Mucosa of rectum (tissue), 2 donors: ENCODE results near the gene SUFU.
A peak's percentile ranks its signal among the peaks of the same experiment; 100 is the strongest.
"Not testable (repeated sequence)": the region's sequence is repeated elsewhere in the genome, so short reads cannot be mapped to it uniquely, and the experiment has no call there.

Experiments
- H3K27ac ChIP-seq, 2 donors: one replicate each; pipeline ENCODE4 v1.7.0; 2013; ENCODE audit warnings: inconsistent platforms in 2 of 2, low read depth in 2 of 2, low read length in 2 of 2
- H3K27me3 ChIP-seq, 2 donors: one replicate each; pipeline ENCODE4 v1.7.0; 2013; ENCODE audit warnings: low read length in 2 of 2; ENCODE audit not compliant: control insufficient read depth in 2 of 2, insufficient read depth in 2 of 2
- H3K36me3 ChIP-seq, 2 donors: one replicate each; pipeline ENCODE4 v1.7.0; 2013; ENCODE audit warnings: low read length in 2 of 2; ENCODE audit not compliant: control insufficient read depth in 2 of 2, insufficient read depth in 2 of 2
- H3K4me1 ChIP-seq, 2 donors: one replicate each; pipeline ENCODE4 v1.7.0; 2013; ENCODE audit warnings: low read length in 2 of 2, mild to moderate bottlenecking in 1 of 2; ENCODE audit not compliant: control insufficient read depth in 2 of 2, insufficient read depth in 2 of 2
- H3K4me3 ChIP-seq, 2 donors: one replicate each; pipeline ENCODE4 v1.7.0; 2013; ENCODE audit warnings: low read length in 2 of 2
- H3K9ac ChIP-seq, 2 donors: one replicate each; pipeline ENCODE4 v1.7.0; 2013; ENCODE audit warnings: low read length in 2 of 2, low read depth in 1 of 2, mild to moderate bottlenecking in 1 of 2
- H3K9me3 ChIP-seq, 2 donors: one replicate each; pipeline ENCODE4 v1.7.0; 2013; ENCODE audit warnings: low read length in 2 of 2; ENCODE audit not compliant: control insufficient read depth in 2 of 2
- donor health status: healthy.
- donor health status: Normal muscosa, but diverticular disease.

The SUFU gene

DNA sequence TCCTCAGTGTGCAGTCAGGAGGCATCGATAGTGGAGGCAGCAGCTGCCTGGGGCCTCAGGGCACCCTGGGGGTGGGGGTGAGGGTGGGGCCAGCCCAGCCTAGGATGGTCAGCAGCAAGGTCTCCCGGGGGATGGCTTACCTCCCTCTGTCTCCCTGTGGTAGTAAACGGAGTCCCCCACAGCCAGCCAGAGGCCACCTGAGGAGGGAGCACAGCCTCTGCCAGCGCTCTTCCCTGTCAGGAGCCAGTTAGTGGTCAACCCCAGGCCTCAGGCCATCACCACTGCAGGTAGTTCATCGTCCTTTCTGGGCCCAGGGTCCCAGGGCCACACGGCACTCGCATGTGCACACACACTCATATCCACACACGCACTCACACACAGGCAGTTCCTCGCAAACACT is 23.4 kb upstream of the SUFU start:
- H3K27me3 ChIP-seq = no peaks in the 10 kb centered on the region
- H3K36me3 ChIP-seq = peaks cover 55 to 59% of the 10 kb centered on the region in 2 donors
- no peaks in the 10 kb centered on the region for H3K9me3 ChIP-seq
- H3K4me3 ChIP-seq = no peak overlapping the region
- no peak overlapping the region for H3K9ac ChIP-seq
- H3K27ac ChIP-seq = no peak overlapping the region
- H3K4me1 ChIP-seq = no peaks in the 10 kb centered on the region

DNA sequence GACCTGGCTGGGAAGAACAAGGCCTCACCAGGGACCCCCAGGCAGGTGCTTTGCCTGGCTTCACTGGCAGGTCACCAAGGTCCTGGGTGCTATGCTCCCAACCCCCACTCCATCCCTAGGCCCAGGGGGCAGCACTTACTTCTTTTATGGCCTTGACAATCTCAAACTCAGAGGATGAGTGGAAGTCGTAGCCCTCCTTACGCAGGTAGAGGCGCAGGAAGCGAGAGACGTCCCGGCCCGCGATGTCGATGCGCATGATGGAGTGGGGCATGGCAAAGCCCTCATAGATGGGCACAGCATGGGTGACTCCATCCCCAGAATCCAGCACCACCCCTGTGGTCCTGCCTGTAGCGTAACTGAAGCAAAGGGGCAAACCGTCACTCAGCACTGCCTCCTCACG is 19.8 kb upstream of the SUFU start:
- Histone ChIP-seq H3K27ac (no peak overlapping the region), H3K9ac (no peak overlapping the region), H3K4me3 (no peak overlapping the region), H3K27me3 (no peaks in the 10 kb centered on the region), H3K36me3 (peaks cover 84 to 87% of the 10 kb centered on the region in 2 donors), H3K4me1 (no peaks in the 10 kb centered on the region), H3K9me3 (no peaks in the 10 kb centered on the region)

DNA sequence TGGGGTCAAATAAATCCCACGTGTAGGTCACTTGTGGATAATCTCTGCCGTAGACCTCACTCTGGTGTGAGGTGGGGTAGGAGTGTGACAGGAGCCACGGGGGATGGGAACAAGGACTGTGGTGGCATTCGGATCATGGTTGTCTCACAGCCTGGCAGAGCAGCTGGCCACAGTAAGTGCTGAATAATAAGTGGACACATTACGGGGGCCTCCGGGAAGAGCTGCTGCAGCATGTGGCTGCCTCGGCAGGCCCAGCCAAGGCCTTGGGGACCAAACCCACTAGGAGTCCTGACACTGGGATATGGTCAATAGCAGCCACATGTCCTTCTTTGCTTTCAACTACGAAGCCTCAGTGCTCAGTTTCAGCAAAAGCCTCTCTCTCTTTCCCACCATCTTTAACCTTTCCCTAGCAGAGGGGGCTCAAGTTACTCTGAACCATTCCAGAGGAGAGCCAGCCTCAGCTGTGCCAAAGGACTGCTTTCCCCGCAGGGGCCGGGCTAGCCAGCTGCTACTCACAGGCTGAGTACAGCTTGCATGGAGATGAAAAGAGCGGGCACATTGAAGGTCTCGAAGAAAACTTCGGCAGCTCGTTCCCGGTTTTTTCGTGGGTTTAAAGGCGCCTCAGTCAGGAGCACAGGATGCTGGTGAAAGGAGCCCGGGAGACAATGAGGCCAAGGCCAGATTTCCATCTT is 18.5 kb upstream of the SUFU start:
- H3K27ac ChIP-seq = no peak overlapping the region

DNA sequence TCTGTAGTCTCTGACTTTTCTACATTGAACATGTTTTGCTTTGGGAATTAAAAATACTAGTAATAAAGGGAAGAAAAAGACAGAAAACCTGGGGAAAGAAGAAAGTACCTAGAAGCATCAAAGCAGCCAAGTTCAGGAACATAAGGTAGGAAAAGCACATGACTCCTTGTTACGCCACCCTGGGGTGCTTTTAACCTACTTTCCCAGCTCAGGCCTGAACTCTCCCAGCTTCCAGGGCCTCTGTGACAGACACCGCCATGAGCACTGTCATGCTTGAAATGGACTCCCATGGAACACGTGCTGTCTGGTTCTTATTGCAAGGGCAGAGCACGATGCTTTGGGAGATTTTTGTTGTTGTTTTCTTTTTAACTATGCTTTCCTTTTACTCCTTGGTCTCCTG is 12.6 kb upstream of the SUFU start:
- no peak overlapping the region for H3K9ac ChIP-seq
- H3K4me3 ChIP-seq = no peak overlapping the region
- H3K27ac ChIP-seq = no peak overlapping the region
- no peaks in the 10 kb centered on the region for H3K27me3 ChIP-seq
- peaks cover 0 to 2% of the 10 kb centered on the region in 2 donors for H3K4me1 ChIP-seq
- H3K36me3 ChIP-seq = peaks cover 29 to 34% of the 10 kb centered on the region in 2 donors
- no peaks in the 10 kb centered on the region for H3K9me3 ChIP-seq

More for the DNA sequence above, 18.5 kb upstream of the SUFU start:
- H3K9ac ChIP-seq = no peak overlapping the region
- H3K36me3 ChIP-seq = peaks cover 76 to 85% of the 10 kb centered on the region in 2 donors
- H3K27me3 ChIP-seq = no peaks in the 10 kb centered on the region
- H3K4me1 ChIP-seq = no peaks in the 10 kb centered on the region
- no peaks in the 10 kb centered on the region for H3K9me3 ChIP-seq
- H3K4me3 ChIP-seq = no peak overlapping the region

DNA sequence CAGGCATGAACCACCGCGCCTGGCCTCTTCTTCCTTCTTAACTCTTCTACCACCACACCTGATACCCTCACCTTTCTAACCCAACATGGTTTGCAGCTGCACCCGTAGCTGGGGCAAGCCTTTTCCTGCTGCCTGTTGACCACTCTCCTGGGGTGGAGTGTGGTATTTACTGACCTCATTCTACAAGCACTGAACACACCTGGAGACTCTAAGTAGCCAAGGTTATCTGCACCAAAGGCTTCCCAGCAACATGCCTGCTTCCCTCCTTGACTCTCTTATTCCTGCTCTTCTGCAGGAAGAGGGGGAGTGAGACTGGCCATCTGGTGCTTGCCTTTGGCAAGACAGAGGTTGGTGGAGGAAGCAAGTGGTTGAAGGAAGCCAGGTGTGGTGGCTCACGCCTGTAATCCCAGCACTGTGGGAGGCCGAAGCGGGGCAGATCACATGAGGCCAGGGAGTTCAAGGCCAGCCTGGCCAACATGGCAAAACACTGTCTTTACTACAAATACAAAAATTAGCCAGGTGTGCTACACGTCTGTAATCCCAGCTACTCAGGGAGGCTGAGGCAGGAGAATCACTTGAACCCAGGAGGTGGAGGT is 11.3 kb upstream of the SUFU start:
- H3K4me1 ChIP-seq = peaks cover 0 to 2% of the 10 kb centered on the region in 2 donors
- peaks cover 20 to 23% of the 10 kb centered on the region in 2 donors for H3K36me3 ChIP-seq
- H3K9me3 ChIP-seq = no peaks in the 10 kb centered on the region
- no peak overlapping the region for H3K9ac ChIP-seq
- peak overlapping the region in 1 of 2 donors; percentile 43 for H3K27ac ChIP-seq
- no peak overlapping the region for H3K4me3 ChIP-seq
- no peaks in the 10 kb centered on the region for H3K27me3 ChIP-seq

DNA sequence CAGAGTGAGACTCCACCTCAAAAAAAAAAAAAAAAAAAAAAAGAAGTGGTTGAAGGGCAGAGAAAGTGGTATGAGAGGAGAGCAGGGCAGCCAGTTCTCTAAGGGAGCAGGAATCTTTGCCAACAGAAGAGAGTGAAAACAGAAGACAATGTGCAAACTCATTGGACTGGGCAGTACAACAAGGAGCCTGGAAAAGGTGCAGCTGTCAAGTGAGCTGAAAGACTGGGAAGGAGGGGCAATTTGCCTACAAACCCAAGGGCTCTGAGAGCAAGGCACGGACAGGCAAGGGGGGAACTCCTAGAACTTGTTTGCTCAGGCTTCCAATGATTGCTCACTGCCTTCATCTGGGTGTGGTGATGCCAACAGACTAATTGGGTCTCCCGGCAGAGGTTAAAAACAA is 10.8 kb upstream of the SUFU start:
- no peak overlapping the region for H3K9ac ChIP-seq
- H3K9me3 ChIP-seq = no peaks in the 10 kb centered on the region
- no peak overlapping the region for H3K4me3 ChIP-seq
- peaks cover 17 to 20% of the 10 kb centered on the region in 2 donors for H3K36me3 ChIP-seq
- H3K4me1 ChIP-seq = peaks cover 0 to 2% of the 10 kb centered on the region in 2 donors
- H3K27ac ChIP-seq = peak overlapping the region in 1 of 2 donors; percentile 2
- H3K27me3 ChIP-seq = no peaks in the 10 kb centered on the region

DNA sequence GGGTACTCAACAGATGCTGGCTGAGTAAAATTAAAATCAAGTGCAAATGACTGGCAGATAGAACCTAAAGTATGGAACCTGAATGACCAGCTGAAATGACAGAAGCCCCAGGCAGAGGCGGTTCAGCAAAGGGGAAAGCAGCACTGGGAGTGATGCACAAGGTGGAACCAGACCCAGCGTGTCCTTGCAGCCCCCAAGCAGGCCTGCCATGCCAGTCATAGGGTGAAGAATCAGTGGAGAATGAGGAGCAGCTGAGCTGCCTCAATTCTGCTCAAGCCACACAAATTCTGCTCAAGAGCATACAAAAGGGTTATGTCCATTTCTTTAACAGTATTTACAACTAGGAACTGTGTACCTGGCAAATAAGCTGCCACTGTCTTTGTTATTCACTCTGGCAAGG is 10.0 kb upstream of the SUFU start:
- H3K4me1 ChIP-seq = peaks cover 0 to 2% of the 10 kb centered on the region in 2 donors

DNA sequence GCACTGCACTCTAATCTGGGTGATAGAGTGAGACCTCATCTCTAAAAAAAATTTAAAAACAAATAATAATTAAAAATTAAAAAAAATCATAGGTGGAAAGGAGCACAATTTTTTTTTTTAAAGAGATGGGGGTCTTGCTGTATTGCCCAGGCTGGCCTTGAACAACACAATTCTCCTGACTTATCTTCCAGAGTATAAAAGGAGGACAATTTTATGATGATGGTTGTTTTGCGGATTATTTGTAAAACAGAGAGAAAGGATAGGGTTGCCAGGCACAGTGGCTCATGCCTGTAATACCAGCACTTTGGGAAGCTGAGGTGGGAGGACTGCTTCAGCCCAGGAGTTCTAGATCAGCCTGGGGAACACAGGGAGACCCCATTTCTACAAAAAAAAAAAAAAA is 6.2 kb upstream of the SUFU start:
- peaks cover 9 to 11% of the 10 kb centered on the region in 2 donors for H3K4me1 ChIP-seq
- peaks cover 0 to under 1% of the 10 kb centered on the region in 2 donors for H3K36me3 ChIP-seq
- H3K27me3 ChIP-seq = no peaks in the 10 kb centered on the region
- H3K9me3 ChIP-seq = no peaks in the 10 kb centered on the region
- no peak overlapping the region for H3K27ac ChIP-seq
- no peak overlapping the region for H3K9ac ChIP-seq
- H3K4me3 ChIP-seq = no peak overlapping the region

More for the DNA sequence above, 10.0 kb upstream of the SUFU start:
- no peaks in the 10 kb centered on the region for H3K9me3 ChIP-seq
- H3K4me3 ChIP-seq = no peak overlapping the region
- H3K36me3 ChIP-seq = peaks cover 10 to 12% of the 10 kb centered on the region in 2 donors
- no peaks in the 10 kb centered on the region for H3K27me3 ChIP-seq
- H3K27ac ChIP-seq = peak overlapping the region in 1 of 2 donors; percentile 2
- no peak overlapping the region for H3K9ac ChIP-seq

DNA sequence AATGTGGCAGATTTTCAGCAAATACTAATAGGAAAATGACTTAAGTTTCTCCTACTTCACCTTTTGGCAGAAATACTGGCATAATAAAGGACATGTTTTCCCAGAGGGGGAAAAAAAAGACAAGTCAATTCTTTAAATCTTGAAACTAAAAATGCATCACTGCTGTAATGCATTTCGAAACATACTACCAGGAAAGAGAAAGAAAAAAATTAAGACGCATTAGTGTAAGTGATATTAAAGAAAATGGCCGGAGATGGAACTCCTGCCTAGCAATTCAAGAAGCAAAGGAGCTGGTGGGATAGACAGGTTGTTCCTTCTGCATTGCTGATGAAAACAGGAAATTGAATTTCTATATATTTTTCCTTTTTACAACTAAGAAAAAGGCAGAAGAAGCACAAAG is 4.4 kb upstream of the SUFU start:
- peaks cover 16 to 20% of the 10 kb centered on the region in 2 donors for H3K4me1 ChIP-seq
- no peaks in the 10 kb centered on the region for H3K27me3 ChIP-seq
- H3K4me3 ChIP-seq = no peak overlapping the region
- H3K9me3 ChIP-seq = no peaks in the 10 kb centered on the region
- H3K9ac ChIP-seq = no peak overlapping the region
- no peaks in the 10 kb centered on the region for H3K36me3 ChIP-seq
- no peak overlapping the region for H3K27ac ChIP-seq

DNA sequence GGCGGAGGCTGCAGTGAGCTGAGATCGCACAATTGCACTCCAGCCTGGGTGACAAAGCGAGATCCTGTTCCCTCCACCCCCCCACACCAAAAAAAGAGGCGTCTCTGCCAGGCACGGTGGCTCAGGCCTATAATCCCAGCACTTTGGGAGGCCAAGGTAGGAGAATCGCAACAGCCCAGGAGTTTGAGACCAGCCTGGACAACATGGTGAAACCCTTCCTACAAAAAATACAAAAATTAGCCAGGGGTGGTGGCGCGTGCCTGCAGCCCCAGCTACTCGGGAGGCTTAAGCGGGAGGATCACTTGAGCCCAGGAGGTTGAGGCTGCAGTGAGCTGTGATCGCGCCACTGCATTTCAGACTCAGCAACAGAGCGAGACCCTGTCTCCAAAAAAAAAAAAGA is 3.1 kb upstream of the SUFU start:
- peaks cover 16 to 30% of the 10 kb centered on the region in 2 donors for H3K4me1 ChIP-seq
- not testable (repeated sequence) for H3K27ac ChIP-seq, H3K4me3 ChIP-seq, H3K36me3 ChIP-seq, H3K9ac ChIP-seq, H3K9me3 ChIP-seq, H3K27me3 ChIP-seq
